Measurements from ENCODE around the gene RAE1. TPM values are rescaled to one million over a fixed set of nuclear protein-coding genes. Genes with fewer than 3 reads are reported as not detected.

RAE1 gene
- total and polyA plus RNA-seq, 2 experiments from 2014 or later: 35.4 to 43.3 TPM

GRCh38 chr20:57369596-57369995 is 18.5 kb downstream of the RAE1 start (continued):
- no peak for TF ChIP-seq CTCF (conservative IDR thresholded peaks at IDR 0.05; ENCODE audit: low read depth in 2 of 2)
- no peak for TF ChIP-seq NANOG (IDR thresholded peaks at IDR 0.05; ENCODE audit: borderline replicate concordance)
- TF ChIP-seq POLR2AphosphoS5 (IDR thresholded peaks at IDR 0.05; ENCODE audit: low read depth): no peak
- no peak for TF ChIP-seq ZNF114 (CRISPR knock-in tag; IDR thresholded peaks at IDR 0.05)
- TF ChIP-seq EZH2phosphoT487 (IDR thresholded peaks at IDR 0.05; ENCODE audit: unreplicated experiment): no peak
- no peak for TF ChIP-seq CREB1 (CRISPR knock-in tag; IDR thresholded peaks at IDR 0.05; ENCODE audit: low read depth)
- no peak for TF ChIP-seq ZNF331 (CRISPR knock-in tag; IDR thresholded peaks at IDR 0.05; ENCODE audit: low read depth)
- TF ChIP-seq REST (IDR thresholded peaks at IDR 0.05; ENCODE audit: unreplicated experiment): no peak
- no peak for TF ChIP-seq EZH2 (IDR thresholded peaks at IDR 0.05; ENCODE audit: low read depth, unreplicated experiment)
- TF ChIP-seq JUNB (IDR thresholded peaks at IDR 0.05; ENCODE audit: unreplicated experiment): no peak

GRCh38 chr20:57370316-57370715 is 19.3 kb downstream of the RAE1 start:
- TF ChIP-seq JUNB (IDR thresholded peaks at IDR 0.05; ENCODE audit: unreplicated experiment) (no peak), CREB1 (CRISPR knock-in tag; IDR thresholded peaks at IDR 0.05; ENCODE audit: low read depth) (no peak)
- Mint-ChIP-seq H3K27me3 (ENCODE audit: insufficient read depth, low read depth, poor library complexity) (peaks cover 7% of the 10 kb centered on the region), H3K36me3 (ENCODE audit: low read depth) (peaks cover 92% of the 10 kb centered on the region), H3K9me3 (no peaks in the 10 kb centered on the region), H3K4me1 (peaks cover 19% of the 10 kb centered on the region), H3K27ac (no peak overlapping the region), H3K4me3 (no peak overlapping the region)
- H3K4me1 ChIP-seq (ENCODE audit: insufficient read depth): peaks cover 7% of the 10 kb centered on the region
- H3K9me2 ChIP-seq (ENCODE audit: insufficient read depth): no peaks in the 10 kb centered on the region
- H4K20me1 ChIP-seq (replicated peaks; ENCODE audit: insufficient read depth): peaks cover 25% of the 10 kb centered on the region
- no peaks in the 10 kb centered on the region for H3K79me2 ChIP-seq (replicated peaks; ENCODE audit: insufficient read depth)
- no peak overlapping the region for H3K4me2 ChIP-seq
- no peaks in the 10 kb centered on the region for H3K27me3 ChIP-seq (ENCODE audit: insufficient read depth)
- DNase-seq (ENCODE audit: low spot score): no peak
- no peak for ATAC-seq
- no peak overlapping the region for H3K4me3 ChIP-seq
- H3K36me3 ChIP-seq (ENCODE audit: insufficient read depth): peaks cover 66% of the 10 kb centered on the region
- no peak overlapping the region for H2AFZ ChIP-seq
- no peaks in the 10 kb centered on the region for H3F3A ChIP-seq (replicated peaks; ENCODE audit: low read depth)
- no peak overlapping the region for H3K27ac ChIP-seq (ENCODE audit: low read depth)
